Measurements from ENCODE around the gene VWA7. TPM values are rescaled to one million over a fixed set of nuclear protein-coding genes. Genes with fewer than 3 reads are reported as not detected.

VWA7 gene
- total RNA-seq, 1 donor from 2014 or later: 0.26 TPM

- DNase-seq (ENCODE audit: low read depth) (no peak), FAIRE-seq (no peak)
- Histone ChIP-seq H3K4me3 (ENCODE audit: low read depth, low read length) (no peak overlapping the region), H3K36me3 (ENCODE audit: control insufficient read depth, insufficient read depth, low read length) (no peaks in the 10 kb centered on the region), H3K27me3 (ENCODE audit: control insufficient read depth, insufficient read depth, low read length) (no peaks in the 10 kb centered on the region)
- TF ChIP-seq, protein P1, sequence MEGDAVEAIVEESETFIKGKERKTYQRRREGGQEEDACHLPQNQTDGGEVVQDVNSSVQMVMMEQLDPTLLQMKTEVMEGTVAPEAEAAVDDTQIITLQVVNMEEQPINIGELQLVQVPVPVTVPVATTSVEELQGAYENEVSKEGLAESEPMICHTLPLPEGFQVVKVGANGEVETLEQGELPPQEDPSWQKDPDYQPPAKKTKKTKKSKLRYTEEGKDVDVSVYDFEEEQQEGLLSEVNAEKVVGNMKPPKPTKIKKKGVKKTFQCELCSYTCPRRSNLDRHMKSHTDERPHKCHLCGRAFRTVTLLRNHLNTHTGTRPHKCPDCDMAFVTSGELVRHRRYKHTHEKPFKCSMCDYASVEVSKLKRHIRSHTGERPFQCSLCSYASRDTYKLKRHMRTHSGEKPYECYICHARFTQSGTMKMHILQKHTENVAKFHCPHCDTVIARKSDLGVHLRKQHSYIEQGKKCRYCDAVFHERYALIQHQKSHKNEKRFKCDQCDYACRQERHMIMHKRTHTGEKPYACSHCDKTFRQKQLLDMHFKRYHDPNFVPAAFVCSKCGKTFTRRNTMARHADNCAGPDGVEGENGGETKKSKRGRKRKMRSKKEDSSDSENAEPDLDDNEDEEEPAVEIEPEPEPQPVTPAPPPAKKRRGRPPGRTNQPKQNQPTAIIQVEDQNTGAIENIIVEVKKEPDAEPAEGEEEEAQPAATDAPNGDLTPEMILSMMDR (IDR thresholded peaks at IDR 0.05; ENCODE audit: insufficient read depth, low read length, severe bottlenecking): no peak
These were observed 22.7 kb upstream of the VWA7 start for GRCh38 chr6:31799781-31800180.

GRCh38 chr6:31797588-31797987 lies 20.5 kb upstream of the VWA7 start:
- H3K4me3 ChIP-seq (ENCODE audit: low read depth, low read length): no peak overlapping the region
- TF ChIP-seq, protein P1 (IDR thresholded peaks at IDR 0.05; ENCODE audit: insufficient read depth, low read length, severe bottlenecking): no peak
- FAIRE-seq (no peak), DNase-seq (ENCODE audit: low read depth) (no peak)
- no peaks in the 10 kb centered on the region for H3K27me3 ChIP-seq (ENCODE audit: control insufficient read depth, insufficient read depth, low read length)
- peaks cover 2% of the 10 kb centered on the region for H3K36me3 ChIP-seq (ENCODE audit: control insufficient read depth, insufficient read depth, low read length)

GRCh38 chr6:31796993-31797385 lies 19.9 kb upstream of the VWA7 start:
- FAIRE-seq (no peak), DNase-seq (ENCODE audit: low read depth) (peak; percentile 47)
- peaks cover 7% of the 10 kb centered on the region for H3K36me3 ChIP-seq (ENCODE audit: control insufficient read depth, insufficient read depth, low read length)
- TF ChIP-seq, protein P1 (IDR thresholded peaks at IDR 0.05; ENCODE audit: insufficient read depth, low read length, severe bottlenecking): no peak
- no peaks in the 10 kb centered on the region for H3K27me3 ChIP-seq (ENCODE audit: control insufficient read depth, insufficient read depth, low read length)
- H3K4me3 ChIP-seq (ENCODE audit: low read depth, low read length): no peak overlapping the region

DNA sequence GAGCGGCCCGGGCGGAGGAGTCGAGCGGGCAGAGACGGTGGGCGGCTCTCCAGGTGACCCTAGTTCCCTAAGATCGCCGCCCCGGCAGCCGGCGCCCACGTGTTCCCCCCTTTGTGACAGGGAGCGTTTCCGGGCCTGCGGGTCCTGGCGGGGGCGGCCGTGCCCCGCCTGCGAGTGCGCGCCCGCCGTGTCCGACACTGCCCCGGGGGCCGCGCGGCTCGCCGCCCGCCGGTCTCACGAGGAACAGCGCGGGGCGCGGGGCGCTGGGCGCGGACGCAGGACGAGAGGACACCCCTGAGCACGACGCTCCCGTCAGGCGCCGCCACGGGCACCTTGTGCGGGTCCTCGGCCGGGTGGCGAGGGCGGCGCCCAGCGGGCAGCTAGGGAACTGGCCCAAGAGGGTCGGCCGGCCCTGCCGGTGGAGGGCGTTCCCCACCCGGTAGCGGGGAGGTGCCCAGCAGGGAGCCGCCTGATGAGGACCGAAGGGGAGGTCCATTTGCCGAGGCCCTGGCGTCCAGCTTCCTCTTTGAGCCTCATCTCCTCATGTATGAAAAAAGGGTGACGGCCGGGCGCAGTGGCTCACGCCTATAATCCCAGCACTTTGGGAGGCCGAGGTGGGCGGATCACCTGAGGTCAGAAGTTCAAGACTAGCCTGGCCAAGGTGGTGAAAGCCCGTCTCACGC lies 18.6 kb upstream of the VWA7 start, which contains the start of gene VARS1:
Gene VARS1, minus strand, starts transcription at position 137 of the 683 bp plus-strand sequence. CDS start 535 bp downstream, outside the sequence.
- DNase-seq (ENCODE audit: low read depth): peak; percentile 77
- Histone ChIP-seq H3K36me3 (ENCODE audit: control insufficient read depth, insufficient read depth, low read length) (peaks cover 13% of the 10 kb centered on the region), H3K4me3 (ENCODE audit: low read depth, low read length) (peak within 1 kb of the TSS; percentile 95), H3K27me3 (ENCODE audit: control insufficient read depth, insufficient read depth, low read length) (no peaks in the 10 kb centered on the region)
- FAIRE-seq: no peak
- TF ChIP-seq, protein P1 (IDR thresholded peaks at IDR 0.05; ENCODE audit: insufficient read depth, low read length, severe bottlenecking): peak; percentile 89

GRCh38 chr6:31794866-31795615 lies 17.9 kb upstream of the VWA7 start:
- H3K4me3 ChIP-seq (ENCODE audit: low read depth, low read length): peak overlapping the region; percentile 95
- no peaks in the 10 kb centered on the region for H3K27me3 ChIP-seq (ENCODE audit: control insufficient read depth, insufficient read depth, low read length)
- FAIRE-seq (no peak), DNase-seq (ENCODE audit: low read depth) (no peak)
- TF ChIP-seq, protein P1 (IDR thresholded peaks at IDR 0.05; ENCODE audit: insufficient read depth, low read length, severe bottlenecking): no peak
- H3K36me3 ChIP-seq (ENCODE audit: control insufficient read depth, insufficient read depth, low read length): peaks cover 13% of the 10 kb centered on the region

All from bronchial epithelial cell (primary cell).